WTC11 (cell line): ENCODE results near the gene C11orf54.

ENCODE experiments used
- ATF1 ChIP-seq: sonication (generic); formaldehyde crosslinking; IDR thresholded peaks from 2 replicates; pipeline ENCODE4 v1.8.1; 2023; ENCODE audit warnings: mild to moderate bottlenecking, moderate library complexity, missing genetic modification reagents
- CTCF ChIP-seq: fragments of 200-600 bp; IDR thresholded peaks from 2 replicates; pipeline ENCODE4 v1.8.0; 2022; ENCODE audit warnings: antibody characterized with exemption
- E2F1 ChIP-seq: sonication (generic); formaldehyde crosslinking; IDR thresholded peaks from 2 replicates; pipeline ENCODE4 v1.8.0; 2022; ENCODE audit warnings: mild to moderate bottlenecking, missing genetic modification reagents
- ETV6 ChIP-seq: sonication (generic); formaldehyde crosslinking; IDR thresholded peaks from 2 replicates; pipeline ENCODE4 v1.8.1; 2022; ENCODE audit warnings: mild to moderate bottlenecking, missing genetic modification reagents
- FOXP1 ChIP-seq: sonication (generic); formaldehyde crosslinking; IDR thresholded peaks from 2 replicates; pipeline ENCODE4 v1.8.0; 2022; ENCODE audit warnings: missing genetic modification reagents, mild to moderate bottlenecking, moderate library complexity, borderline replicate concordance
- MAX ChIP-seq: sonication (generic); formaldehyde crosslinking; IDR thresholded peaks from 2 replicates; pipeline ENCODE4 v1.8.0; 2022; ENCODE audit warnings: mild to moderate bottlenecking, missing genetic modification reagents
- NFYB ChIP-seq: sonication (generic); formaldehyde crosslinking; conservative IDR thresholded peaks from 2 replicates; pipeline ENCODE4 v1.8.0; 2022; ENCODE audit warnings: low read depth, missing genetic modification reagents
- STAT6 ChIP-seq: sonication (generic); formaldehyde crosslinking; conservative IDR thresholded peaks from 2 replicates; pipeline ENCODE4 v1.8.1; 2023; ENCODE audit warnings: mild to moderate bottlenecking, low read depth, missing genetic modification reagents, moderate library complexity
- TEAD4 ChIP-seq: sonication (generic); formaldehyde crosslinking; IDR thresholded peaks from 2 replicates; pipeline ENCODE4 v1.8.0; 2022; ENCODE audit warnings: mild to moderate bottlenecking, missing genetic modification reagents
- USF2 ChIP-seq: sonication (generic); formaldehyde crosslinking; IDR thresholded peaks from 2 replicates; pipeline ENCODE4 v1.8.1; 2023; ENCODE audit warnings: mild to moderate bottlenecking, missing genetic modification reagents, moderate library complexity
- ZBTB21 ChIP-seq: sonication (generic); formaldehyde crosslinking; IDR thresholded peaks from 2 replicates; pipeline ENCODE4 v1.8.1; 2023; ENCODE audit warnings: mild to moderate bottlenecking, missing genetic modification reagents, borderline replicate concordance
- ZNF232 ChIP-seq: sonication (generic); formaldehyde crosslinking; IDR thresholded peaks from 2 replicates; pipeline ENCODE4 v1.8.0; 2022; ENCODE audit warnings: mild to moderate bottlenecking, missing genetic modification reagents
- ZNF263 ChIP-seq: sonication (generic); formaldehyde crosslinking; IDR thresholded peaks from 2 replicates; pipeline ENCODE4 v1.8.1; 2022; ENCODE audit warnings: low read depth, mild to moderate bottlenecking, moderate library complexity, missing genetic modification reagents
- ZNF425 ChIP-seq: fragments of 250-450 bp; sonication (Bioruptor Pico); conservative IDR thresholded peaks from 2 replicates; pipeline ENCODE4 v1.9.0; 2021; ENCODE audit warnings: mild to moderate bottlenecking

- TF ChIP-seq TEAD4 (CRISPR knock-in tag) (no peak), ZNF232 (CRISPR knock-in tag) (no peak), CTCF (no peak), ATF1 (no peak), ZBTB21 (CRISPR knock-in tag) (no peak), FOXP1 (no peak), ETV6 (CRISPR knock-in tag) (no peak), ZNF263 (CRISPR knock-in tag) (no peak), USF2 (no peak), ZNF425 (CRISPR knock-in tag) (no peak), NFYB (CRISPR knock-in tag) (no peak), E2F1 (CRISPR knock-in tag) (no peak), MAX (CRISPR knock-in tag) (no peak), STAT6 (CRISPR knock-in tag) (no peak)
These were observed 63.4 kb downstream of the C11orf54 start for GRCh38 chr11:93804879-93805278.
